Measurements from ENCODE around the gene ETHE1. TPM values are rescaled to one million over a fixed set of nuclear protein-coding genes. Genes with fewer than 3 reads are reported as not detected.
A peak's percentile ranks its signal among the peaks of the same experiment; 100 is the strongest.

Gene ETHE1
- total and polyA plus RNA-seq, 7 donors: 13.0 to 22.8 (median 18.5) TPM

- 26 to 28% (median 27%) methylated on average over 24 of the region's 24 CpGs for WGBS, 3 donors
- no peak for ATAC-seq
- Histone ChIP-seq H3K27me3 (ENCODE audit: insufficient read depth in 3 of 3, low read length in 2 of 3) (peaks cover 0 to 17% (median 9%) of the 10 kb centered on the region in 3 donors), H3K9me3 (no peaks in the 10 kb centered on the region), H3K4me3 (peak within 1 kb of the TSS; percentile 82), H3K36me3 (ENCODE audit: insufficient read depth in 1 of 2, low read depth in 1 of 2) (no peaks in the 10 kb centered on the region), H3K4me1 (peaks cover 3% of the 10 kb centered on the region), H3K27ac (no peak within 1 kb of the TSS)
- TF ChIP-seq CTCF (IDR thresholded peaks at IDR 0.05): no peak
- intact Hi-C loops (cut with DNase I): loop anchor here in 1 of 2 donors (5.0 kb wide), 1 partner anchor 37 kb away; the partner anchor contains the start of gene PHLDB3
- peak in 1 of 2 donors; percentile 33 for DNase-seq
These were observed 61.4 kb downstream of the ETHE1 start, which contains the start of gene LYPD3 for GRCh38 chr19:43465468-43466120. TSS of gene LYPD3 (minus strand) at chr19:43465608. CDS start at chr19:43465571, 37 bp downstream.

GRCh38 chr19:43464134-43464775 lies 62.7 kb downstream of the ETHE1 start:
- ATAC-seq: peak; percentile 60 to 75 (median 65)
- TF ChIP-seq CTCF (IDR thresholded peaks at IDR 0.05): no peak

GRCh38 chr19:43463381-43464133 lies 63.4 kb downstream of the ETHE1 start:
- H3K4me3 ChIP-seq: peak overlapping the region; percentile 82
- no peaks in the 10 kb centered on the region for H3K36me3 ChIP-seq (ENCODE audit: insufficient read depth in 1 of 2, low read depth in 1 of 2)
- intact Hi-C loops (cut with DNase I): loop anchor here in 1 of 2 donors (5.0 kb wide), 1 partner anchor 39 kb away; the partner anchor contains the start of gene PHLDB3
- peaks cover 0 to 17% (median 9%) of the 10 kb centered on the region in 3 donors for H3K27me3 ChIP-seq (ENCODE audit: insufficient read depth in 3 of 3, low read length in 2 of 3)
- 0 to 1% (median 1%) methylated on average over 55 to 57 of the region's 57 CpGs for WGBS, 3 donors
- ATAC-seq (peak; percentile 92 to 94 (median 92)), DNase-seq (peak; percentile 95 to 96)
- H3K4me1 ChIP-seq: peaks cover 3% of the 10 kb centered on the region
- peak overlapping the region; percentile 64 for H3K27ac ChIP-seq
- no peaks in the 10 kb centered on the region for H3K9me3 ChIP-seq
- no peak for TF ChIP-seq CTCF (IDR thresholded peaks at IDR 0.05)

More at GRCh38 chr19:43464134-43464775, 62.7 kb downstream of the ETHE1 start:
- Histone ChIP-seq H3K36me3 (ENCODE audit: insufficient read depth in 1 of 2, low read depth in 1 of 2) (no peaks in the 10 kb centered on the region), H3K27me3 (ENCODE audit: insufficient read depth in 3 of 3, low read length in 2 of 3) (peaks cover 0 to 17% (median 9%) of the 10 kb centered on the region in 3 donors), H3K4me3 (peak overlapping the region; percentile 82), H3K4me1 (peaks cover 3% of the 10 kb centered on the region), H3K27ac (peak overlapping the region; percentile 64), H3K9me3 (no peaks in the 10 kb centered on the region)
- intact Hi-C loops (cut with DNase I): loop anchor here in 1 of 2 donors (5.0 kb wide), 1 partner anchor 38 kb away; the partner anchor contains the start of gene PHLDB3
- DNase-seq: peak; percentile 74 to 81
- 8 to 12% (median 8%) methylated on average over 33 of the region's 33 CpGs for WGBS, 3 donors

- peak overlapping the region; percentile 82 for H3K4me3 ChIP-seq
- H3K9me3 ChIP-seq: no peaks in the 10 kb centered on the region
- peaks cover 0 to 17% (median 9%) of the 10 kb centered on the region in 3 donors for H3K27me3 ChIP-seq (ENCODE audit: insufficient read depth in 3 of 3, low read length in 2 of 3)
- peaks cover 3% of the 10 kb centered on the region for H3K4me1 ChIP-seq
- ATAC-seq (no peak), DNase-seq (no peak)
- WGBS, 3 donors: 9 to 11% (median 10%) methylated on average over 33 of the region's 33 CpGs
- TF ChIP-seq CTCF (IDR thresholded peaks at IDR 0.05): no peak
- H3K36me3 ChIP-seq (ENCODE audit: insufficient read depth in 1 of 2, low read depth in 1 of 2): no peaks in the 10 kb centered on the region
- no peak overlapping the region for H3K27ac ChIP-seq
- intact Hi-C loops (cut with DNase I): loop anchor here in 1 of 2 donors (5.0 kb wide), 1 partner anchor 39 kb away; the partner anchor contains the start of gene PHLDB3
These were observed 64.1 kb downstream of the ETHE1 start for GRCh38 chr19:43462785-43463380.
